ENCODE results near the gene N4BP2L1.
A peak's percentile ranks its signal among the peaks of the same experiment; 100 is the strongest.

The N4BP2L1 gene

GRCh38 chr13:32430018-32430747 is 2.3 kb upstream of the N4BP2L1 start:
- Histone ChIP-seq H3K27me3 (replicated peaks; ENCODE audit: control insufficient read depth, insufficient read depth, low read length) (no peaks in the 10 kb centered on the region), H3K36me3 (ENCODE audit: control insufficient read depth, insufficient read depth, low read length) (no peaks in the 10 kb centered on the region), H3K4me3 (replicated peaks; ENCODE audit: low read depth, low read length) (no peak overlapping the region)
- no peak for TF ChIP-seq CTCF (IDR thresholded peaks at IDR 0.05; ENCODE audit: insufficient read depth, low read length, poor library complexity, severe bottlenecking)
- DNase-seq (ENCODE audit: extremely low read depth, insufficient read length): no peak

GRCh38 chr13:32429433-32429909 is 1.5 kb upstream of the N4BP2L1 start:
- no peak overlapping the region; the same call in 1 of the 2 replicates for H3K4me3 ChIP-seq (replicated peaks; ENCODE audit: low read depth, low read length)
- no peak for TF ChIP-seq CTCF (IDR thresholded peaks at IDR 0.05; ENCODE audit: insufficient read depth, low read length, poor library complexity, severe bottlenecking)
- DNase-seq (ENCODE audit: extremely low read depth, insufficient read length): no peak
- no peaks in the 10 kb centered on the region for H3K36me3 ChIP-seq (ENCODE audit: control insufficient read depth, insufficient read depth, low read length)
- H3K27me3 ChIP-seq (replicated peaks; ENCODE audit: control insufficient read depth, insufficient read depth, low read length): no peaks in the 10 kb centered on the region

- H3K36me3 ChIP-seq (ENCODE audit: control insufficient read depth, insufficient read depth, low read length): peaks cover 4% of the 10 kb centered on the region; the same call in 1 of the 2 replicates
- H3K27me3 ChIP-seq (replicated peaks; ENCODE audit: control insufficient read depth, insufficient read depth, low read length): no peaks in the 10 kb centered on the region
- DNase-seq (ENCODE audit: extremely low read depth, insufficient read length): no peak
- no peak for TF ChIP-seq CTCF (IDR thresholded peaks at IDR 0.05; ENCODE audit: insufficient read depth, low read length, poor library complexity, severe bottlenecking)
- H3K4me3 ChIP-seq (replicated peaks; ENCODE audit: low read depth, low read length): peak overlapping the region; percentile 82
Measured at GRCh38 chr13:32428581-32429432, 877 bp upstream of the N4BP2L1 start.

- H3K36me3 ChIP-seq (ENCODE audit: control insufficient read depth, insufficient read depth, low read length): peaks cover 4% of the 10 kb centered on the region
- peak overlapping the region; percentile 82 for H3K4me3 ChIP-seq (replicated peaks; ENCODE audit: low read depth, low read length)
- no peaks in the 10 kb centered on the region for H3K27me3 ChIP-seq (replicated peaks; ENCODE audit: control insufficient read depth, insufficient read depth, low read length)
- TF ChIP-seq CTCF (IDR thresholded peaks at IDR 0.05; ENCODE audit: insufficient read depth, low read length, poor library complexity, severe bottlenecking): peak; percentile 2
- peak; percentile 79 for DNase-seq (ENCODE audit: extremely low read depth, insufficient read length)
Measured at GRCh38 chr13:32426990-32427851, 709 bp downstream of the N4BP2L1 start.

GRCh38 chr13:32426191-32426989 is 1.5 kb downstream of the N4BP2L1 start:
- Histone ChIP-seq H3K4me3 (replicated peaks; ENCODE audit: low read depth, low read length) (peak overlapping the region; percentile 82), H3K27me3 (replicated peaks; ENCODE audit: control insufficient read depth, insufficient read depth, low read length) (no peaks in the 10 kb centered on the region), H3K36me3 (ENCODE audit: control insufficient read depth, insufficient read depth, low read length) (peaks cover 4% of the 10 kb centered on the region)
- DNase-seq (ENCODE audit: extremely low read depth, insufficient read length): peak; percentile 65
- no peak for TF ChIP-seq CTCF (IDR thresholded peaks at IDR 0.05; ENCODE audit: insufficient read depth, low read length, poor library complexity, severe bottlenecking)
